IPS DF 4.7 (cell line): ENCODE results near the gene PGAP6.
"Not testable (repeated sequence)": the region's sequence is repeated elsewhere in the genome, so short reads cannot be mapped to it uniquely, and the experiment has no call there.

Source experiments
- DNase-seq: peaks from one replicate; pipeline ENCODE4 v3.0.0-alpha.2; 2013; ENCODE audit warnings: low spot score; ENCODE audit errors: extremely low read depth

The PGAP6 gene

GRCh38 chr16:367333-367903 lies 14.4 kb downstream of the PGAP6 start:
- no peak for DNase-seq

GRCh38 chr16:366476-366875 lies 15.3 kb downstream of the PGAP6 start:
- no peak for DNase-seq

DNA sequence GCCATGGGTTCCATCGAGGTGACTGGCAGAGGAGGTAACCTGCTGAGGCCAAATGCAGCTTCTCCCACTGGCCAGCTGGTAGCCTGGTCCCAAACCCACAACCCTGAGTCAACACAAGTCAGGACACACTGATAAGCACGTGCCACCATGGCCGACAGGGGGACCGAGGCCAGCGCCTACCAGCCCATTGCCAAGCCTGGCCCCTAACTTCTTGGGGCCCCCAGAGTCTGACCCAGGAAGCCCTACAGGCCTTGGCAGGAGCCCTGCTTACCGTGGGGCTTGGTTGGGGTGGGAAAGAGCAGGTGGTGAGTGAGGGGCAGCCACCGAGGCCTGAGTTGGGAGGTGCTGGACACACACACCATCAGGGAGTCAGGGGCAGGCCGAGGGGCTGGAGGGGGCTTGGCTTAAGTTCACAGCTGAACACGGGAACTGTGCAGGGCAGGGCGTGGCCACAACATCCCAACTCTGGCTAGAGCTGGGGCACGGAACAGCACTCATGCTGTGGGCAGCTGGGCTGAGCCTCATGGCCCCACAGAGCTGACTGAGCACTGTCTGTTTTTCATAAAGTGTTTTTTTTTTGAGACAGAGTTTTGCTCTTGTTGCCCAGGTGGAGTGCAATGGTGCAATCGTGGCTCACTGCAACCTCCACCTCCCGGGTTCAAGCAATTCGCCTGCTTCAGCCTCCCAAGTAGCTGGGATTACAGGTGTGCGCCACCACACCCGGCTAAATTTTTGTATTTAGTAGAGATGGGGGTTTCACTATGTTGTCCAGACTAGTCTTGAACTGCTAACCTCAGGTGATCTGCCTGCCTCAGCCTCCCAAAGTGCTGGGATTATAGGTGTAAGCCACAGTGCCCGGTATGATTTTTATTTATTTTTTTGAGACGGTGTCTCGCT lies 16.9 kb downstream of the PGAP6 start:
- DNase-seq: no peak

GRCh38 chr16:363766-364490 lies 17.9 kb downstream of the PGAP6 start:
- DNase-seq: no peak

DNA sequence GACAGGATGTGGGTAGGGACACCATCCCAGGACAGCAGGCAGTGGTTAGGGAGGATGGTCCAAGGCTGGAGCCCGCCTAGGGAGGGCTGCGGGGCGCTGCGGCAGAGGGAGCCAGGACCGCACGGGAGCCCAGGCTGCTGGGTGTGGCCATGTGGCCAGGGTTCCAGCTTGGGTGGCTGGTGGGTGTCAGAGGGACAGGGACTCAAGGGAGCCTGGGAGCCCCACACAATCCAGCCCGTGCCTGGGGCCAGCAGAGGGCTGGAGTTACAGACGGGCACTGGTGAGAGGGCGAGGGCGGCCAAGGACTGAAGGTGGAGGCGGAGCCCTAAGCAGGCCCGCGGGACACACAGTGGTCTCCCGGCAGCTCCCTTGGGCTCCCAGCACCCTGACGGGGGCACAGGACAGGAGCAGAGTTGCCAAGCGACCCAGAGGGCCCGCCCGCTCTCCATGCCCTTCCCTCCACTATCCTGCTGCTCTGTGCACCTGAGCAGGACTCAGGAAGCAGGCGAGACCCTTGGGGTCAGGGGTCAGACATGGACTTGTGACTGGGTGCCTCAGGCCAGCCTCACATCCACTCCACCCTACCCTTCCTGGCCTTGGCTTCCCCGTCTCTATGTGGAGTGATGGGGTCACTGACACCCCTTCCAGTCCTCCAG lies 18.5 kb downstream of the PGAP6 start:
- no peak for DNase-seq

GRCh38 chr16:362702-362999 lies 19.1 kb downstream of the PGAP6 start:
- not testable (repeated sequence) for DNase-seq

DNA sequence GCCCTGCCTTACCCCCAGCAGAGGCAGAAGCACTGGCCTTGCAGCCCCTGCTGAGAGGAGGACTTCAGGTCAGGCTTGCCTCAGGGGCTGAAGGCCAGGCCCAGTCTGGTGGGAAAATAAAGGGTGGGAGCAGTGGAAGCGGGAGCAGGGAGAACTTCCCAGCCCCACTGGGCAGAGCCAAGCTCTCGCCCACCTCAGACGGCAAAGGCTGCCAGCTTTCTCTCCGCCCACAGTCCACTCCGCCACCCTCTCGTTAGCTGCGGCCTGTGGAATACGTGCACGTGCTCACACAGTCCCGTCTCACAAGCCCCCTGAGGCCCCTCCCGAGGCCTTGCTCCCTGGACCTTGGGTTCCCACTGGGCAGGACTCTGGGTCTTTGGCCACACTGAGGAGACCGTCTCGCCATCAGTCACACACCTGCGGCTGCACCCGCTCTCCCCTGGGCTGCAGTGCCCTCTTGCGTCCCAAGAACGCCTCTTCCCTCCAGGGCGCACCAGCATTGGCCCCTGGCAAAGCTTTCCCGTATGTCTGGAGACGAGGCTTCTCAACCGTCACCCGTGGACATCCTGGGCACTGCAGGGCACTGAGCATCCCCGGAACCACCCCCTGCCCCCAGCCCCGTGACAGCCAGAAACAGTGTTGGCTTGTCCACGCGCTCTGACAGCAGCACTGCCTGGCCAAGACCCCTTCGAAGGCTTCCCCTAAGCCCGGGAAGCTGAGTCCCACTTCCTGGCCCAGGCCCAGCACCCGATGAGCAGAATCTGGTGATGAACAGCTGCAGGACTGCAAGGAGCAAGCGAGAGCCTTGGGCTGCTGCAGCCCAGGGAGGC lies 19.7 kb downstream of the PGAP6 start:
- no peak for DNase-seq

GRCh38 chr16:361341-361871 lies 20.4 kb downstream of the PGAP6 start:
- DNase-seq: no peak

DNA sequence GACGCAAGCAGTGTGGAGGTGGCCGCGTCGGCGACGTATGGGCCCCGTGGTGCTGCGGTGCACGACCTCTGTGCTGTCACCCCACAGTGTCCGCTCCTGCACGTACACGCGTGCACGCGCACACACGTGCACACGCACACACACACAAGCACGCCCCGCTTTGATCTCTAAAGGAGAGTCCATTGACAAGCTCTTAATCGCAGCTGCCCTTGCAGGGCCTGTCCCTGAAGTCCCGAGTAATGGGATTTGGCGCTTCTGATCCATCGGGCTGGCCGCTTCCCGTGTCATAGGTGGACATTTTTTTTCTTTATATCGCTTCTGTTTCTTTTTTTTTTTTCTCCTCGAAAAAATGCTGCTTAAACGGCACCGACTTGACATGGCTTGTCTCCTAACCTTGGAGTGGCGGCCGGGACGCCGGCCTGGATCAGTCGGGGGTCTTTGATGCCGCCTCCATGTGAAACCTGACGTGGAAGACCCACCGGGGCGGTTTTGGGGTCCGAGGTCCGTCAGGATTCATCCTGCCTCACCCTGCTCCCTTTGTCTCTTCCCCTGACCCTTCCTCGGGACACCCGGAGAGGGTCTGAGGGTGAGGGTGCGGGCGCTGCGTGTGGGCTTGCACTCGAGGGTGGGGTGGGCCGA lies 21.0 kb downstream of the PGAP6 start:
- DNase-seq: no peak

- no peak for DNase-seq
These were observed 21.7 kb downstream of the PGAP6 start for GRCh38 chr16:359871-360697.

GRCh38 chr16:359067-359763 lies 22.6 kb downstream of the PGAP6 start:
- no peak for DNase-seq

- no peak for DNase-seq
These were observed 25.0 kb downstream of the PGAP6 start for GRCh38 chr16:356741-357140.

- DNase-seq: no peak
These were observed 26.8 kb downstream of the PGAP6 start for GRCh38 chr16:354971-355461.

GRCh38 chr16:354291-354881 lies 27.4 kb downstream of the PGAP6 start:
- DNase-seq: no peak

GRCh38 chr16:353404-354290 lies 28.1 kb downstream of the PGAP6 start:
- no peak for DNase-seq

DNA sequence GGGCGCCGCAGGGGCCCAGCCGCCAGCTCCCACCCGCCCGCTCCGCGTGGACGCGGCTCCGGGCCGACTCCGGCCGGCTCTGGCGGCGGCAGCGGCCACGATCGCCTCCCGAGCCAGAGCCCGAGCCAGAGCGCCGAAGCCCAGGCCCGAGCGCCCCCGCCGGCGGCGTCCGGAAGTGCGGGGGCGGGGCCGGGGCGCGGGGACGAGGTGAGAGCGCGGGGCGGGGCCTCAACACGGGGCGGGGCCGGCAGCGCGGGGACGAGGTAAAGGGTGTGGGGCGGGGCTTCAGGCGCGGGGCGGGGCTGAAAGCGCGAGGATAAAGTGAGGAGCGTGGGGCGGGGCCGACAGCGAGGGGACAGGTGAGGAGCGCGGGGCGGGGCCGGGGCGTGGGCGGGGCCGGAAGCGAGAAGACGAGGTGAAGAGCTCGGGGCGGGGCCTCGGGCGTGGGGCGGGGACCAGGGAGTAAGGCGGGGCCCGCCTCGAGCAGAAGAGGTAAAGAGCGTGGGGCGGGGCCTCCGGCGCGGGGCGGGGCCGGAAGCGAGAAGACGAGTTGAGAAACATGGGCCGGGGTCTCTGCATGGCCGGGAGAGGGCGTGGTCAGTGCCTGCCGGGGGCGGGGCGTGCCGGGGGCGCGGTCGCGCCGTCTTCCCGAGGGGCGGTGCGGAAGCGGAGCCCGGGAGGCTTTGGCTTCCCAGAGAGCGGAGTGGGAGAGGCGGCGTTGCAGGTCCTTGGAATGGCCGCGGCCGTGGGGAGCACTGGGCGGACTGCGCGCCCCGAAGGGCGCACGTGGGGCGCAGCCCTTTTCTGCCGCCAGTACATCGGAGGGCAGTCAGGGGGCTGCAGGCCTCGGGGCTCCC lies 29.0 kb downstream of the PGAP6 start, which contains the start of gene AXIN1:
TSS of gene AXIN1 (minus strand) at position 177 of the 857 bp plus-strand sequence. CDS start 5,698 bp downstream, outside the sequence.
- peak; percentile 33 for DNase-seq
